HFFc6 (cell line): ENCODE data around the gene ATXN7L3. TPM values are rescaled to one million over a fixed set of nuclear protein-coding genes. Genes with fewer than 3 reads are reported as not detected.

Experiments used
- DNase-seq: peaks from one replicate; pipeline ENCODE4 v3.0.0-alpha.2; 2018
- H3K27ac Mint-ChIP-seq: 2 replicates; pipeline ENCODE4 v1.8.0; 2020; ENCODE audit warnings: mild to moderate bottlenecking, mixed read lengths
- H3K27me3 Mint-ChIP-seq: 2 replicates; pipeline ENCODE4 v1.8.0; 2021; ENCODE audit warnings: mild to moderate bottlenecking, moderate library complexity, mixed read lengths; ENCODE audit not compliant: insufficient read depth
- H3K36me3 Mint-ChIP-seq: 2 replicates; pipeline ENCODE4 v1.8.0; 2021; ENCODE audit warnings: low read depth, mixed read lengths
- H3K4me1 Mint-ChIP-seq: 2 replicates; pipeline ENCODE4 v1.8.0; 2020; ENCODE audit warnings: low read depth, mixed read lengths
- H3K4me3 Mint-ChIP-seq: 2 replicates; pipeline ENCODE4 v1.8.0; 2020; ENCODE audit warnings: mild to moderate bottlenecking, moderate library complexity, mixed read lengths
- H3K9me3 Mint-ChIP-seq: 2 replicates; pipeline ENCODE4 v1.8.0; 2020; ENCODE audit warnings: mild to moderate bottlenecking, mixed read lengths
- total RNA-seq, 6 experiments: library from RNA; stranded (reverse); fragmentation: NEBNext Ultra II Directional; extraction: Animal tissue kit (Norgen Biotek cat#: 25700); gene quantifications; 2 replicates in 1 of 6; 3 replicates in 5 of 6; pipeline ENCODE4 v1.2.3, GENCODE V29; 2021
- TF ChIP-seq, protein P1 (sequence below): fragments of 200-600 bp; sonication (generic); IDR thresholded peaks from 2 replicates; pipeline ENCODE4 v1.5.0; 2021; ENCODE audit warnings: antibody characterized with exemption, mild to moderate bottlenecking

ATXN7L3 gene
- total RNA-seq, 6 experiments from 2014 or later: 61.1 to 72.2 (median 68.4) TPM

DNA sequence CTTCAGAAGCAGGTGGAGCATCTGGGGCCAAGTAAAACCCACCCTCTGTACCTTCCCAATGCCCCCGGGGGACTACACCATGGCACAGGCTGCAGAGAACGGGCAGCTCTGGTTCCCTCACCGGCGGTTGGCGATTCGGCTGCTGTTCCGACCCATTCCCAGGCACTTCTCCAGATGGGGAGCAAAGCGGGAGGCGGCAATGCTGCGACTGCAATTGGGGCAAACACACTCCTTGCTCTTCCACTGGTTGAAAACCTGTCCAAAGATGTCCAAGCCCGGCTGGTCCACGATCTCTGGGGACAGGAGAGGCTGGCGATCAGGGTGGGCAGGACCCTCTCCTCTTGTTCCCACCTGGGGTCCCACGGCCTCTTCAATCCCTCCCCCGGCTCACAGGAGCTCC is 2.6 kb downstream of the ATXN7L3 start:
- Mint-ChIP-seq H3K9me3 (no peaks in the 10 kb centered on the region), H3K27me3 (no peaks in the 10 kb centered on the region; the same call in 1 of the 2 replicates), H3K36me3 (peaks cover 17% of the 10 kb centered on the region), H3K27ac (peak overlapping the region; percentile 76; the same call in 1 of the 2 replicates), H3K4me3 (no peak overlapping the region), H3K4me1 (peaks cover 36% of the 10 kb centered on the region)
- TF ChIP-seq, protein P1, sequence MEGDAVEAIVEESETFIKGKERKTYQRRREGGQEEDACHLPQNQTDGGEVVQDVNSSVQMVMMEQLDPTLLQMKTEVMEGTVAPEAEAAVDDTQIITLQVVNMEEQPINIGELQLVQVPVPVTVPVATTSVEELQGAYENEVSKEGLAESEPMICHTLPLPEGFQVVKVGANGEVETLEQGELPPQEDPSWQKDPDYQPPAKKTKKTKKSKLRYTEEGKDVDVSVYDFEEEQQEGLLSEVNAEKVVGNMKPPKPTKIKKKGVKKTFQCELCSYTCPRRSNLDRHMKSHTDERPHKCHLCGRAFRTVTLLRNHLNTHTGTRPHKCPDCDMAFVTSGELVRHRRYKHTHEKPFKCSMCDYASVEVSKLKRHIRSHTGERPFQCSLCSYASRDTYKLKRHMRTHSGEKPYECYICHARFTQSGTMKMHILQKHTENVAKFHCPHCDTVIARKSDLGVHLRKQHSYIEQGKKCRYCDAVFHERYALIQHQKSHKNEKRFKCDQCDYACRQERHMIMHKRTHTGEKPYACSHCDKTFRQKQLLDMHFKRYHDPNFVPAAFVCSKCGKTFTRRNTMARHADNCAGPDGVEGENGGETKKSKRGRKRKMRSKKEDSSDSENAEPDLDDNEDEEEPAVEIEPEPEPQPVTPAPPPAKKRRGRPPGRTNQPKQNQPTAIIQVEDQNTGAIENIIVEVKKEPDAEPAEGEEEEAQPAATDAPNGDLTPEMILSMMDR: no peak
- no peak for DNase-seq

DNA sequence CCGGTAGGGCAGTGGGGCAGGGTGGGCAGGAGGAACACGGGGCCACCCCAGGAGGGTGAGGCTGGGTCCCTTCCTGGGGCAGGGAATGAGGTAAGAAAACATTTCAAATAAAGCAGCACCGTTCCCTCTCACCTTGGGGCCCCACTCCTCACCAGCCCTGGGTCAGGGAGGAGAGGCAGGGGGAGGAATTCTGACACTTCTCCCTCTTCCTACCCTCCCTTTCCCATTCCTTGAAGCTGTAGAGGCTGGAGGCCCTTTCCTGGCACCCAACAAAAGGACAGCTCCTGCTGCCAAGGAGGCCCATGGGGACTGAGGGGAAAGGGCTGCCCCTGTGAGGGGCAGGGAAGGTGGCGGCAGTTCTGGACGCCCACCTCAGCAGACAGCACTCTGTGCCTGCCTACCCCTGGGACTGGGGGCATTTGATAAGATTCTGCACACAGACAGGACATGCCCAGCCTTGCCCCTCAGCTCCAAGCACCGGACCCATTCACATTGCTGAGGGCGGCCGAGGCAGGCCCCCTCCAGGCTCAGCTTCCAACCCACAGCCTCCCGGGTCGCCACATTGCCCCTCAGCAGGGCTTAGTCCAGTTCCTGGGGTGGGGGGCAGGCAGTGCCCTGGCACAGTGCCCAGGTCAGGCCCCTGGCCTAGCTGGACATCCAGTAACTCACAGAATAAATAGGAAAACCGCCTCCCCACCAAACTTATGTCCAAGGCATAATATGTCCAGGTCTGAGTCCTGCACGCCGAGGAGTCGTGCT is 6.2 kb downstream of the ATXN7L3 start:
- H3K27ac Mint-ChIP-seq: peak overlapping the region; percentile 51
- H3K36me3 Mint-ChIP-seq: peaks cover 37% of the 10 kb centered on the region
- TF ChIP-seq, protein P1: no peak
- peaks cover 25% of the 10 kb centered on the region for H3K4me1 Mint-ChIP-seq
- H3K9me3 Mint-ChIP-seq: no peaks in the 10 kb centered on the region
- DNase-seq: no peak
- no peaks in the 10 kb centered on the region; the same call in 1 of the 2 replicates for H3K27me3 Mint-ChIP-seq
- H3K4me3 Mint-ChIP-seq: no peak overlapping the region

DNA sequence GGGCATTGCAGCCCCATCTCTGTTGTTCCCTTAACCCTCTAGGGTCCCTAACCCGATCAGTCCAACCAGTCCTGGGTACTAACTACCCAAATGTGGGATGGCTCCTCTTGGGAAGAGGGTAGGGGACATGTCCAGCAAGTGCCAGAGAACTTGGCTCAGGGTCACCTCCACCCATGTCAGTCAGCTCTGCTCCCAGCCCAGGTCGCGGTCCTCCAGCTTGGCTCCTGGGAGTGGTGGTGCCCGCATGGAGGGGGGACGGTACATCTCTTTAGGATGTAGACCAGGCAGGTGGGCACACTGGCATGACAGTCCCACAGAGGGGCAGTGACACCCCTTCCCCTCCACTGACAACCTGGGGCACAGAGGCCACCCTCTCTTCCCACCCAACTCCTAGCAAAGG is 6.9 kb downstream of the ATXN7L3 start:
- Mint-ChIP-seq H3K27me3 (no peaks in the 10 kb centered on the region; the same call in 1 of the 2 replicates), H3K27ac (peak overlapping the region; percentile 51)

DNA sequence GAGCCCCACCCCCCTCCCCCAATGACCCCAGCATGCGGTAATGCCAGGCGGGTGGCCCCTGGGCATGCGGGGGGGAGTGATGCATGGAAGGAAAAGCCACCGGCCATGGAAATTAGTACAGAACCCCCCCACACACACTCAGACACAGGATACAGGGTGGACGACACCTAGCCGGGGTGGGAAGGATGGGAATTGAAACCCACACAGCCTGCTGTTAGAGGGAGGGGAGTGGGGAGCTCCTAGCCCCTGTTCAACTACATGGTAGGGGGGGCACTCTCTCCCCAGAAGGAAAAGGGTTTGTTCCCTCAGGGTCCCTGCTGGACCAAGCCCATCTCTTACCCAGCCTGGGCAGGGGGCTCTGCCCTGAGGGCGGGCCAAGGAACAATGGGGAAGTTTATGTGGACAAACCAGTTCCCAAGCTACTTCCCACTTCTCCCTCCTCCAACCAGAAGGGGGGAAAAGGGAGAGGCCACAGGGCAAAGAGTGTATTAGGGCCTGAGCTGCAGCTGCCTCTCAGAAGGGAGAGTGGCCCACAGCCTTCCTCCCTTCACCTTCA is 7.7 kb downstream of the ATXN7L3 start:
- Mint-ChIP-seq H3K27ac (no peak overlapping the region), H3K9me3 (no peaks in the 10 kb centered on the region), H3K36me3 (peaks cover 38% of the 10 kb centered on the region), H3K4me1 (peaks cover 23% of the 10 kb centered on the region), H3K27me3 (peaks cover 2% of the 10 kb centered on the region), H3K4me3 (no peak overlapping the region)
- TF ChIP-seq, protein P1: no peak
- no peak for DNase-seq

More for the DNA sequence above, 6.9 kb downstream of the ATXN7L3 start:
- Mint-ChIP-seq H3K4me1 (peaks cover 26% of the 10 kb centered on the region), H3K9me3 (no peaks in the 10 kb centered on the region), H3K36me3 (peaks cover 36% of the 10 kb centered on the region), H3K4me3 (no peak overlapping the region)
- no peak for DNase-seq
- TF ChIP-seq, protein P1: no peak

DNA sequence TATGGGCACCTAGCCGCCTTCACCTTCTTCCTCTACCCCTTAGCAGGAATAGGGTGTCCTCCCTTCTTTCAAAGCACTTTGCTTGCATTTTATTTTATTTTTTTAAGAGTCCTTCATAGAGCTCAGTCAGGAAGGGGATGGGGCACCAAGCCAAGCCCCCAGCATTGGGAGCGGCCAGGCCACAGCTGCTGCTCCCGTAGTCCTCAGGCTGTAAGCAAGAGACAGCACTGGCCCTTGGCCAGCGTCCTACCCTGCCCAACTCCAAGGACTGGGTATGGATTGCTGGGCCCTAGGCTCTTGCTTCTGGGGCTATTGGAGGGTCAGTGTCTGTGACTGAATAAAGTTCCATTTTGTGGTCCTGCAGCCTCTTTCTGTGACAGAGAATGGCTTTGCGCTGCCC is 8.3 kb downstream of the ATXN7L3 start:
- Mint-ChIP-seq H3K9me3 (no peaks in the 10 kb centered on the region), H3K4me1 (peaks cover 20% of the 10 kb centered on the region), H3K36me3 (peaks cover 39% of the 10 kb centered on the region), H3K27ac (0 out of 2 replicates have a peak overlapping the region, but pooled peaks have one; percentile 5), H3K27me3 (peaks cover 4% of the 10 kb centered on the region), H3K4me3 (no peak overlapping the region)
- TF ChIP-seq, protein P1: no peak
- DNase-seq: no peak
